ENCODE measurements around the gene OTOA.
"Not testable (repeated sequence)": the region's sequence is repeated elsewhere in the genome, so short reads cannot be mapped to it uniquely, and the experiment has no call there.

The OTOA gene

GRCh38 chr16:21683184-21683583, 19.4 kb downstream of the OTOA start:
- DNase-seq = no peak

GRCh38 chr16:21684199-21684598, 20.4 kb downstream of the OTOA start:
- DNase-seq = no peak

- no peak for DNase-seq
These were observed 21.3 kb downstream of the OTOA start for GRCh38 chr16:21685034-21685455.

- DNase-seq = no peak
These were observed 25.3 kb downstream of the OTOA start for GRCh38 chr16:21689107-21689506.

- not testable (repeated sequence) for DNase-seq
These were observed 27.2 kb downstream of the OTOA start for GRCh38 chr16:21690967-21691366.

- DNase-seq = no peak
These were observed 30.8 kb downstream of the OTOA start for GRCh38 chr16:21694609-21695008.

GRCh38 chr16:21697032-21697431, 33.3 kb downstream of the OTOA start:
- no peak for DNase-seq

- no peak for DNase-seq
These were observed 34.6 kb downstream of the OTOA start for GRCh38 chr16:21698169-21699032.

- no peak for DNase-seq
These were observed 37.5 kb downstream of the OTOA start for GRCh38 chr16:21701271-21701670.

GRCh38 chr16:21702276-21702675, 38.5 kb downstream of the OTOA start:
- DNase-seq = no peak

GRCh38 chr16:21703156-21703555, 39.4 kb downstream of the OTOA start:
- DNase-seq = no peak

- no peak for DNase-seq
These were observed 39.9 kb downstream of the OTOA start for GRCh38 chr16:21703589-21704174.

- no peak for DNase-seq
These were observed 40.5 kb downstream of the OTOA start for GRCh38 chr16:21704266-21704665.

- no peak for DNase-seq
These were observed 41.0 kb downstream of the OTOA start for GRCh38 chr16:21704733-21705132.

- DNase-seq = peak; percentile 63
These were observed 44.9 kb downstream of the OTOA start for GRCh38 chr16:21708533-21709115.

GRCh38 chr16:21710938-21711337, 47.2 kb downstream of the OTOA start:
- no peak for DNase-seq

- DNase-seq = no peak
These were observed 50.0 kb downstream of the OTOA start for GRCh38 chr16:21713549-21714368.

- not testable (repeated sequence) for DNase-seq
These were observed 50.5 kb downstream of the OTOA start for GRCh38 chr16:21714369-21714618.

GRCh38 chr16:21717608-21718007, 53.8 kb downstream of the OTOA start:
- no peak for DNase-seq

- DNase-seq = no peak
These were observed 55.5 kb downstream of the OTOA start for GRCh38 chr16:21719283-21719682.

GRCh38 chr16:21720533-21720932, 56.8 kb downstream of the OTOA start:
- DNase-seq = no peak

- DNase-seq = no peak
These were observed 59.1 kb downstream of the OTOA start for GRCh38 chr16:21722771-21723455.

GRCh38 chr16:21723532-21723931, 59.8 kb downstream of the OTOA start:
- no peak for DNase-seq
